ENCODE data around the gene SDC3.

GRCh38 chr1:30953685-30954084, 45.1 kb upstream of the SDC3 start:
- TF ChIP-seq CTCF (IDR thresholded peaks at IDR 0.05) = no peak
- no peak for TF ChIP-seq POLR2A (IDR thresholded peaks at IDR 0.05)
- no peak for TF ChIP-seq EP300 (IDR thresholded peaks at IDR 0.05)
